ENCODE measurements around the gene IPO5. TPM values are rescaled to one million over a fixed set of nuclear protein-coding genes. Genes with fewer than 3 reads are reported as not detected.

The IPO5 gene
- total and polyA plus RNA-seq, 12 donors, result 20.1 to 87.2 (median 74.0) TPM

GRCh38 chr13:98068521-98068920 lies 115.0 kb downstream of the IPO5 start:
- no peak overlapping the region for H3K4me3 ChIP-seq
- H3K27ac ChIP-seq, result no peak overlapping the region
- H3K27me3 ChIP-seq, result no peaks in the 10 kb centered on the region
- H3K4me1 ChIP-seq (replicated peaks in 1 of 2), result peaks cover 0 to 4% of the 10 kb centered on the region in 2 donors
- H3K9me3 ChIP-seq (replicated peaks in 1 of 3), result no peaks in the 10 kb centered on the region
- 80 to 87% (median 84%) methylated on average over 9 of the region's 9 CpGs for WGBS, 4 donors
- no peak for TF ChIP-seq POLR2A (IDR thresholded peaks at IDR 0.05)
- TF ChIP-seq CTCF (IDR thresholded peaks at IDR 0.05), result no peak
- no peak for DNase-seq
- intact Hi-C loops (cut with DNase I), result no loop called here
- no peaks in the 10 kb centered on the region for H3K36me3 ChIP-seq (replicated peaks in 1 of 2)

DNA sequence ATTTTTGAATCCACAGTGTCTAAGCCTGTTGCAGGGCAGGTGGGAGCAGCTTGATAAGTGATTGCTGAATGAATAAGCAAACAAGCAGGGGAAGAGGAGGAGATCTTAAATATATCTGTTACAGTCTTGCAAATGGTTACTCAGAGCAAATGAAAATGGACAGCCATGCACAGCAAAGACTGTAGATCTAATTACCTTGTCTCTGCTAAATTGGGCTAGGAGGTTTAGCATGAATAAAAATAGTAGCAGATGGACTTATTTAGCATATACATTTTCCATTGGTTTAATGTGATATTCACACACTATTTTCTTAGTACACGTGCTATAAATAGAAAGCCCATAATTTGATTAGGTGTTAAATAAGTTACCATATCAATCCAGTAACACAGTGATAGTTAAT lies 116.5 kb downstream of the IPO5 start:
- Histone ChIP-seq H3K27ac (no peak overlapping the region), H3K9me3 (replicated peaks in 1 of 3) (no peaks in the 10 kb centered on the region), H3K4me3 (no peak overlapping the region), H3K4me1 (replicated peaks in 1 of 2) (peaks cover 0 to 4% of the 10 kb centered on the region in 2 donors), H3K27me3 (no peaks in the 10 kb centered on the region), H3K36me3 (replicated peaks in 1 of 2) (no peaks in the 10 kb centered on the region)
- WGBS, 4 donors, result 82 to 91% (median 85%) methylated on average over 1 of the region's 1 CpG
- DNase-seq, result no peak
- intact Hi-C loops (cut with DNase I), result no loop called here
- TF ChIP-seq CTCF (IDR thresholded peaks at IDR 0.05), result no peak
- no peak for TF ChIP-seq POLR2A (IDR thresholded peaks at IDR 0.05)

- peaks cover 0 to 4% of the 10 kb centered on the region in 2 donors for H3K4me1 ChIP-seq (replicated peaks in 1 of 2)
- no peak overlapping the region for H3K4me3 ChIP-seq
- no peak for TF ChIP-seq POLR2A (IDR thresholded peaks at IDR 0.05)
- TF ChIP-seq CTCF (IDR thresholded peaks at IDR 0.05), result no peak
- no peaks in the 10 kb centered on the region for H3K36me3 ChIP-seq (replicated peaks in 1 of 2)
- no peaks in the 10 kb centered on the region for H3K9me3 ChIP-seq (replicated peaks in 1 of 3)
- intact Hi-C loops (cut with DNase I), result no loop called here
- no peak overlapping the region for H3K27ac ChIP-seq
- H3K27me3 ChIP-seq, result no peaks in the 10 kb centered on the region
- 85 to 93% (median 92%) methylated on average over 1 of the region's 1 CpG for WGBS, 4 donors
- no peak for DNase-seq
Measured at GRCh38 chr13:98071316-98071715, 117.8 kb downstream of the IPO5 start.

DNA sequence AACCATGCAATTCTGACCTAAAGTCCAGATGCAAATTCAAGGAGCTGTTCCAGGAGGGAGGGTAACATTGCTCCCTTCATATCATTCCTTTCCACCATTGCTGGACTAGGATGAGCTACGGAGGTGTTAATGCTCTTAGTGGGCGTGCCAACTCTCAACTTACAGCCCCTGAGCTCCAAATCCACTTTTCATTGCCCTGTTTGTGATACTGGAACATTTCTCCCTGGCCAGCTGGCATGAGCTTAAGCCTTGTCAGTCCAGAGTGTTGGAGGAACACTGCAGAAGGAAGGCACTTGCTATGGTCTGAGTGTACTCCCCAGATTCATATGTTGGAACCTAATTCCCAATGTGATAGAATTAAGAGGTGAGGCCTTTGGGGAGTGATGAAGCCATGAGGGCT lies 119.0 kb downstream of the IPO5 start:
- Histone ChIP-seq H3K27ac (no peak overlapping the region), H3K4me1 (replicated peaks in 1 of 2) (peaks cover 0 to 4% of the 10 kb centered on the region in 2 donors), H3K36me3 (replicated peaks in 1 of 2) (no peaks in the 10 kb centered on the region), H3K4me3 (no peak overlapping the region), H3K9me3 (replicated peaks in 1 of 3) (no peaks in the 10 kb centered on the region), H3K27me3 (no peaks in the 10 kb centered on the region)
- no peak for DNase-seq
- intact Hi-C loops (cut with DNase I), result no loop called here
- WGBS, 4 donors, result 92 to 100% (median 96%) methylated on average over 2 of the region's 2 CpGs
- TF ChIP-seq POLR2A (IDR thresholded peaks at IDR 0.05) (no peak), CTCF (IDR thresholded peaks at IDR 0.05) (no peak)

Small RNAs within 50 kb of the gene (small RNA-seq; reads per million reads assigned to genes)
- 0 reads per million in 2 donors for gene FTLP8

Other genes starting within 250 kb of the IPO5 start
- gene FARP1, start 189.4 kb downstream of the IPO5 start, total RNA-seq, result 100 to 1,000 TPM in 3 of 9 donors, 10 to 100 TPM in 6; 39.9 to 304 (median 85.4) TPM
- gene FARP1, start 189.4 kb downstream of the IPO5 start, polyA plus RNA-seq, result 100 to 1,000 TPM in 1 of 3 donors, 10 to 100 TPM in 2; 27.1 to 258 (median 36.6) TPM
- under 1 TPM in 1 of 9 donors, not detected in 8; 0.27 TPM for gene RNF113B, start 223.6 kb downstream of the IPO5 start, total RNA-seq
- under 1 TPM in 1 of 3 donors, not detected in 2; 0.15 TPM for gene RNF113B, start 223.6 kb downstream of the IPO5 start, polyA plus RNA-seq

All from adrenal gland (tissue), 12 donors.